G401.6 (cell line): ENCODE measurements around the gene FHOD1.
A peak's percentile ranks its signal among the peaks of the same experiment; 100 is the strongest.

ENCODE experiments used
- FAIRE-seq: peaks from 2 replicates; lab custom pipeline; 2012; peaks lifted over from hg19 to GRCh38; lab: Jason Lieb, UNC

FHOD1 gene

DNA sequence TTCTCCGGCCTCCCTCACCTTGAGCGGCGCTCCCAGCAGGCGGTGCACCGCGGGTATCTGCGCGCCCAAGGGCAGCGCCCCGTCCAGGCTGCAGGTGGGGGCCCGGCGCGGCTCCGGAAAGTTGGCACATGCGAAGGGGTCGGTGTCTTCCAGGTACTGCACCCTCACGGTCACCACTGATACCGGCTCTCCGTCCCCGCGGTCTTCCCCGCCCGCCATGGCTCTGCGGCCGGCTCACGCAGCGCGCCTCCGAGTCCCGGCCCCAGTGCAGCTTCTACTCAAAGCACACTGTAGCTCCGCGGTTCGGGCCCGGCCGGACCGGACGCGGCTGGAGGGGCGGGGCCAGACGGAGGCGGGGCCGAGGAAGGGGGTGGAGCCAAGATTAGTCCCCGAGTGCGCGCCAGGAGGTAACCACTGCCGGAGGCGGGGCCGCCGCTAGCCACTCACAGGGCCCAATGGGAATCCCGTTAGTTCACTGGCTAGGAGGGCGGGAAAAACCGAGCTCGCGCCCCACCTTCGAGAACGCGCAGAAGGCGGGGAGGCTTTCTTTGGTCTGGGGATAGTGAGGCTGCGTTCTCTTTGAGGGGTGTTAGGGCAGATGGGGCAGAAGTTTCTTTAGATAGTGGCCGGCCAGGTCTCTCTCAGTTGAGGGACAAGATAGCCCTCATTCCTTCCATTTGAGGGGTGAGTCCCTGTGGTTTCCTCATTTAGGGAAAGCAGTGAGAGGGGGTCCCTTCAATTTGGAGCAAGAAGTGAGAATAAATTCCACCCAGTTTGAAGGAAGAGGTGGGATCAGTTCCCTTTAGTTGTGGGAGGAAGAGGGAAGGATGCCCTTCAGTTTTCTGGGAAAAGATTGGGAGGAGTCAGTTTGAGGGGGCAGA is at the start of gene FHOD1:
Gene FHOD1, minus strand, starts transcription at position 290 of the 881 bp plus-strand sequence. Its CDS starts 71 bp downstream, at position 219.
- peak; percentile 96 for FAIRE-seq

- no peak for FAIRE-seq
These were observed 49.1 kb upstream of the FHOD1 start for GRCh38 chr16:67296420-67296819.

DNA sequence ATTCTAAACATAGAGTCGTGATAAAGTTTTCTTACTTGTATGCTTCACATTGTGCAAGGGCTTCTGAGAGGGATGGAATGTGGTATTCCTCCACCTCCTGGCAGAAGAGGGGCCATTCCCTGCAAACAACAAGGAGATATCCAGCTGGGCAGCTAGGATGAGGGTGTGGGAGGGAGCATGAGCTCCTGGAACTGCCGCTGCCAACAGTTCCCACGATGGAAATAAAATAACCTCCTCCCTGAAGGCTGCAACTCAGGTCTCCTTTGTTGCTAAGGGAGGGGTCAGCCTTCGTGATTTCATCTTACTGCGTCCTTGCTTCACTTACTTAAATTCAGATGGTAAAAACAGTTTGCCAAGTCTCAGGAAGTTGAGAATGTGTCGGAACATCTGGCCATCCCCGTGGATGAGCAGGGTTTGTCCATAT is 47.7 kb upstream of the FHOD1 start:
- no peak for FAIRE-seq

- FAIRE-seq: no peak
These were observed 47.0 kb upstream of the FHOD1 start for GRCh38 chr16:67294171-67294757.

DNA sequence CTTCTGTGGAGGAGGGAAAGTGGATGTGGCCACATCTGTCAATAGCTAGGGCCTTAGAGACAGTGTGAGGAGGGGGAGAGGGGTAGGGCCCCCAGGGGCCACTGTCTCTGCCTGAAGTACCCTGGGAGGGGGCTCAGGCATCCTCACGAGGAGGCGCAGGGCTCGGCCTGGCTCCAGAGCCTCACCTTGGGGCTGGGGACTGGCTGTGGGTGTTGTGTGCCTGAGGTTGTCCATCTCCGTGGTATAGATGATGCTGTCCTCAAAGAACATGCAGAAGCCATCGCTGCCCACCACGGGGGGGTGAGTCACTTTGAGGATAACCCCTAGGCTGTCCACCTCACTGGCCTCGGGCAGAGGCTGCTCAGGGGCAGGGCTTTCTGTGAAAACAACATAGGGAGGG is 44.2 kb upstream of the FHOD1 start:
- no peak for FAIRE-seq

- no peak for FAIRE-seq
These were observed 40.7 kb upstream of the FHOD1 start for GRCh38 chr16:67287960-67288359.

GRCh38 chr16:67286441-67287235 is 39.4 kb upstream of the FHOD1 start:
- FAIRE-seq: no peak

- FAIRE-seq: no peak
These were observed 37.7 kb upstream of the FHOD1 start for GRCh38 chr16:67284699-67285646.

- FAIRE-seq: no peak
These were observed 36.7 kb upstream of the FHOD1 start for GRCh38 chr16:67283826-67284555.

- no peak for FAIRE-seq
These were observed 36.0 kb upstream of the FHOD1 start for GRCh38 chr16:67283039-67283825.

- FAIRE-seq: no peak
These were observed 35.1 kb upstream of the FHOD1 start for GRCh38 chr16:67282447-67282805.

DNA sequence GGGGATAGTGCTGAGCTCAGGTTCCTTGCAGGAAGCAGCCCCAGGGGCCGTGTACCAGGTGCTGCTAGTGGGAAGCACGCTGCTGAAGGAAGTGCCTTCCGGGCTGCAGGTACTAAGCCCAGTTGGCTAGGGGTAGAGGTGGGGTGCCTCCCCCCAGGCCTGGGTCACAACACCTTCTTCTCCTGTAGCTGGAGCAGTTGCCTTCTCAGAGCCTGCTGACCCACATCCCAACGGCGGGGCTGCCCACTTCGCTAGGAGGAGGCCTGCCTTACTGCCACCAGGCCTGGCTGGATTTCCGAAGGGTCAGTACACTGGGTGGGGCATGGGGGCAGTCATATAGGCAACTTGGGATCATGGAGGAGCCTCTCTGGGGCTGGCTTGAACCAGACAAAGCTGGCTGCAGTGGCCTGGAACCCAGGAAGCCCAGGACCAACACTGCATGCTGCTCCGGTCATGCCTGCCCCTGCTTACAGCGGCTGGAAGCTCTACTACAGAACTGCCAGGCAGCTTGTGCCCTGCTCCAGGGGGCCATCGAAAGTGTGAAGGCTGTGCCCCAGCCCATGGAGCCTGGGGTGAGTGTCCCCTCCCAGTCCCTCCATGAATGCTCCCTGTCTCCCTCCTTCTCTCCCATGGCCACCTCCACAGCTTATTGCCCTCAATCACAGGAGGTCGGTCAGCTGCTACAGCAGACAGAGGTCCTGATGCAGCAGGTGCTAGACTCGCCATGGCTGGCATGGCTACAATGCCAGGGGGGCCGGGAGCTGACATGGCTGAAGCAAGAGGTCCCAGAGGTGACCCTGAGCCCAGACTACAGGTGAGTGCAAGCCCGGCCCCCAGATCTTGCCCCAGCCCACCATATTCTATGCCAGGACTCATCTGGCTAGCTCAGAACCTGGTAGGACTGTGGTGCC is 34.5 kb upstream of the FHOD1 start:
- FAIRE-seq: no peak

DNA sequence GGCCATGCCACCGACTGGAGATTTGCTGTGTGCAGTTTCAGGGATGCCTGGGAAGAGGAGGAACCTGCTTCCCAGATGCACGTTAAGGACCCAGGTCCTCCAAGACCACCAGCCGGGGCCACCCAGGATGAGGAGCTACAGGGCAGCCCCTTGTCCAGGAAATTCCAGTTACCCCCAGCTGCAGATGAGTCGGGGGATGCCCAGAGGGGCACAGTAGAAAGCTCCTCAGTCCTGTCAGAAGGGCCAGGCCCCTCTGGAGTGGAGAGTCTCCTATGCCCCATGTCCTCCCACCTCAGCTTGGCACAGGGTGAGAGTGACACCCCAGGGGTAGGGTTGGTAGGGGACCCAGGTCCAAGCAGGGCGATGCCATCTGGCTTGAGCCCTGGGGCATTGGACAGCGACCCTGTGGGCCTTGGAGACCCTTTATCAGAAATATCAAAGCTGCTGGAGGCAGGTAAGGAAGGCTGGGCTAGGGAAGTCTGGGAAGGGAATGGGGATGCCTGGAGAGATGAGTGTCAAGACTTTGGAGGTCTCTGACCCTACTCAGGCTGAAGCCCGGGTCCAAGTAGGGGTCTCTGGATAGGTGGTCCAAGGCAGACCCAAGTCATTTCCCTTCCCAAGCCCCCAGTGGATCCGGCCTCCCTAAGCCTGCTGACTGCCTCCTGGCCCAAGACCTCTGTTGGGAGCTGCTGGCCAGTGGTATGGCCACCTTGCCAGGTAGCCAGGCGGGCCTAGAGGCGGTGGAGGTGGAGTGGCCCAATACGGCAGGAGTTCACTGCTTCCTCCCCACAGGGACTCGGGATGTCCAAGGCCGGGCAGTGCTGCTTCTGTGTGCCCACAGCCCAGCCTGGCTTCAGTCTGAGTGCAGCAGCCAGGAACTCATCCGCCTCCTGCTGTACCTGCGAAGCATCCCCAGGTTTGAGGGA is 33.1 kb upstream of the FHOD1 start:
- FAIRE-seq: no peak

DNA sequence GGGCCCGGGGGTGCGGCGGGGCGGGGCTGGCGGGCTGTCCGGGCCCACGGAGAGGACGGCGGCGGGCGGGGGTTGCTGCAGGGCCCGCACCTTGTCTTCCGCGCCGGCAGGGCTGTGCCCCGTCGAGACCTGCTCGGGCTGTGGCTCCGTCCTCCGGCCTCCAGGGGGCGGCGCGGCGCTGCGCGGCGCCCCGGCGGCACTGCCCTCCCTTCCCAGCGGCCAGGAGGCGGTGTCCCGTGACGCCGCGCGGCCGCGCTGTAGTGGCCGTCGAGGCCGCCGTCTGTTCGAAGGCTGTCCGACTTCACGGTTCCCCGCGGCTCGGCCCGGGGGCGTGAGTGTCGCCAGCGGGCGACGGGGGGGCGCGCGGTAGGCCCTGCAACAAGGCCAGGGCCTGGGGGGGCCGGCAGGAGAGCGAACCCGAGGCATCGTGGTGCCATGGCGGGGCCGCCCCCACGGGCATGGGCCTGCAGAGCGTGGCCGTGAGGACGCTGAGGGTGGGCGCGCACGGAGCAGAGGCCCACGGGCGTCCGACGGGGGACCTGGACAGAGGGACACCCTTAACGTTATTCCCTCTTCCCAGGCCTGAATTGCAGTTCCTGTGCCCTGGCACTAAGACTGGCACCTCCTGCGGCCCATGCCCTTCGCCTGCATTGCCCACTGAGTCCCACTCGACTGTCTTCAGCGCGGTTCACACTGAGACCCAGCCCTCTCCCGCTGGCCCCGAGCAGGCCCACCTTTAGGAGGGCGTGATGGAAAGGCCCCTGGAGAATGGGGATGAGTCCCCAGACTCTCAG is 32.2 kb upstream of the FHOD1 start, which contains the start of gene PLEKHG4:
Gene PLEKHG4, plus strand, starts transcription at position 237 of the 794 bp plus-strand sequence. Its CDS starts 513 bp downstream, at position 750.
- no peak for FAIRE-seq

DNA sequence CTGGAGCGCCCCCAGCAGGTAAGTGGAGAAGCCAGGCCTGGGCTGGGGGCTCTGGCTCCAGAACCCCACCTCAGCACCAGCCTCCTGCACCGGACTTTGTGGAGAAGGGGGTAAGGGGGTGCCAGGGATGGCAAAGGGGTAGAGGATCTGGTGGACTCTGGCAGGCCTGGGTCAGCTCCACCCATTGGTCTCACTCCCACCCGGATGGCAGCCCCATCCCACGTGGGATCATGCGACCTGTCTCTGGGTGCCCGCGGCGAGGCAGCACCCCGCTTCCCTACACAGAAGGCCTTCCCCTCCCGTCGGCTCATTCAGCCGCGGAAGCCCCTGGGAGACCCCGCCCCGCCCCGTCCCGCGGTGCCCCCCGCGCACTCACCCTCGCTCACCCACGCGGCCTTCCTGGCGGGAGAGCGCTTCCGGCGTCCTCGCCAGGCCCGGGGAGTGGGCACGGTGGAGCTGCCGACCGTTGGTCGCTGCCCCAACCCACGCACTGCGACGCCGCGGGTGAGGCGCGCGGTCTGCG is 31.6 kb upstream of the FHOD1 start:
- FAIRE-seq: no peak

- no peak for FAIRE-seq
These were observed 30.9 kb upstream of the FHOD1 start for GRCh38 chr16:67277999-67278772.
